GM10248 (cell line): Measurements from ENCODE around the gene BANP.
"Not testable (repeated sequence)": the region's sequence is repeated elsewhere in the genome, so short reads cannot be mapped to it uniquely, and the experiment has no call there.

Experiments
- CTCF ChIA-PET: fragments of 300-600 bp; sonication (Branson Sonifier 250); formaldehyde crosslinking; extraction: SDS; loops from one replicate; lab custom pipeline; 2021; ENCODE audit warnings: antibody characterized with exemption; lab: Yijun Ruan, JAX
- POLR2A ChIA-PET: fragments of 350-650 bp; sonication (Branson Sonifier 250); formaldehyde crosslinking; extraction: SDS; loops from one replicate; lab custom pipeline; 2020; ENCODE audit warnings: antibody characterized with exemption; lab: Yijun Ruan, JAX
- DNase-seq: peaks from one replicate; pipeline ENCODE4 v3.0.0; 2012; ENCODE audit errors: extremely low spot score
- TF ChIP-seq, protein P1 (sequence below): IDR thresholded peaks from 2 replicates; pipeline ENCODE4 v1.5.1; 2012; ENCODE audit warnings: mild to moderate bottlenecking, low read depth; ENCODE audit errors: extremely low read depth, missing control alignments, control extremely low read depth

BANP gene

DNA sequence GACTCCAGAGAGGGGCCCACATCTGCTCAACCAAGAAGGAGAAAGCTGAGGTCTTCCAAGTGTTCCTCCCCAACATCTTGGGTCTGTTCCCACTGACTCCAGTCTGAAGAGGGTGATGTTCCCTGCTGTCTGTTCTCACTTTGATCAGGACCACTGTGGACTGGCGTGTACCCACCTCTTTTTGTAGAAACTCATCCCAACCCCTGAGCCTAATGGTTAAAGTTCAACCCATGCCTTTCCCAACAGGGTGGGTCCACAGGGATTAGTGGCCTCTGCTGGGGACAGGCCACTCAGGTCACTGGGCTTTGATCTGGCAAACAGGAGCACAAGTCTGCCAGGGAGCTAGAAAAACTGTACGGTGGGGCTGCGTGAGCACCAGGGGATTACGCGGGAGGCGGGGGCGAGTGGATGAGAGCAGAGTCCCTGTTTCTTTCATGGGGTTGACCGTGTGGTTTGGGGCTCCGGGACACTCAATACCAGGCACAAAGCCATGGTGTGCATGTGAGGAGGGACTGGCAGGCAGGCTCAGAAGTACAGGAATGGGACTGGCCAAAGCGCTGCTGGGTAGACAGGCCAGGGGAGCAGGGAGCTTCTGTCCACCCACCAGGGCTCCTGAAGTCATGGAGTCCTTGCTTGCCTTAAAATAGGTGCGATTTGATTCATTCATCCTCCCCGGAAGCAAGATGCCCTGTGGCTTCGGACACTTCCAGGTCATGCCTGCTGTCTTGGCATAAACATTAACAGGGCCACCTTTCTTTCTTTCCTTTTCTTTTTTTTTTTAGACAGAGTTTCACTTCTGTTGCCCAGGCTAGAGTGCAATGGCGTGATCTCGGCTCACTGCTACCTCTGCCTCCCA, 14.6 kb upstream of the BANP start, which contains the start of gene CA5A:
TSS of gene CA5A (minus strand) at position 155 of the 856 bp plus-strand sequence. CDS start at position 76, 79 bp downstream.
- POLR2A ChIA-PET = no interaction called here
- no peak for DNase-seq
- TF ChIP-seq, protein P1, sequence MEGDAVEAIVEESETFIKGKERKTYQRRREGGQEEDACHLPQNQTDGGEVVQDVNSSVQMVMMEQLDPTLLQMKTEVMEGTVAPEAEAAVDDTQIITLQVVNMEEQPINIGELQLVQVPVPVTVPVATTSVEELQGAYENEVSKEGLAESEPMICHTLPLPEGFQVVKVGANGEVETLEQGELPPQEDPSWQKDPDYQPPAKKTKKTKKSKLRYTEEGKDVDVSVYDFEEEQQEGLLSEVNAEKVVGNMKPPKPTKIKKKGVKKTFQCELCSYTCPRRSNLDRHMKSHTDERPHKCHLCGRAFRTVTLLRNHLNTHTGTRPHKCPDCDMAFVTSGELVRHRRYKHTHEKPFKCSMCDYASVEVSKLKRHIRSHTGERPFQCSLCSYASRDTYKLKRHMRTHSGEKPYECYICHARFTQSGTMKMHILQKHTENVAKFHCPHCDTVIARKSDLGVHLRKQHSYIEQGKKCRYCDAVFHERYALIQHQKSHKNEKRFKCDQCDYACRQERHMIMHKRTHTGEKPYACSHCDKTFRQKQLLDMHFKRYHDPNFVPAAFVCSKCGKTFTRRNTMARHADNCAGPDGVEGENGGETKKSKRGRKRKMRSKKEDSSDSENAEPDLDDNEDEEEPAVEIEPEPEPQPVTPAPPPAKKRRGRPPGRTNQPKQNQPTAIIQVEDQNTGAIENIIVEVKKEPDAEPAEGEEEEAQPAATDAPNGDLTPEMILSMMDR = no peak
- CTCF ChIA-PET = interaction anchor here (1.0 kb wide), 1 partner anchor 11 kb away, joined by 4 read pairs; no protein-coding TSS in a partner anchor

DNA sequence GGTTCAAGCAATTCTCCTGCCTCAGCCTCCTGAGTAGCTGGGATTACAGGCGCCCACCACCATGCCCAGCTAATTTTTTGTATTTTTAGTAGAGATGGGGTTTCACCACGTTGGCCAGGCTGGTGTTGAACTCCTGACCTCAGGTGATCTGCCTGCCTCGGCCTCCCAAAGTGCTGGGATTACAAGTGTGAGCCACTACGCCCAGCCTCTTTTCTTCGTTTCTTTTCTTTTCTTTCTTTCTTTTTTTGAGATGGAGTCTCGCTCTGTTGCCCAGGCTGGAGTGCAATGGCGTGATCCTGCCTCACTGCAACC, 14.0 kb upstream of the BANP start:
- POLR2A ChIA-PET, CTCF ChIA-PET, DNase-seq: not testable (repeated sequence)

DNA sequence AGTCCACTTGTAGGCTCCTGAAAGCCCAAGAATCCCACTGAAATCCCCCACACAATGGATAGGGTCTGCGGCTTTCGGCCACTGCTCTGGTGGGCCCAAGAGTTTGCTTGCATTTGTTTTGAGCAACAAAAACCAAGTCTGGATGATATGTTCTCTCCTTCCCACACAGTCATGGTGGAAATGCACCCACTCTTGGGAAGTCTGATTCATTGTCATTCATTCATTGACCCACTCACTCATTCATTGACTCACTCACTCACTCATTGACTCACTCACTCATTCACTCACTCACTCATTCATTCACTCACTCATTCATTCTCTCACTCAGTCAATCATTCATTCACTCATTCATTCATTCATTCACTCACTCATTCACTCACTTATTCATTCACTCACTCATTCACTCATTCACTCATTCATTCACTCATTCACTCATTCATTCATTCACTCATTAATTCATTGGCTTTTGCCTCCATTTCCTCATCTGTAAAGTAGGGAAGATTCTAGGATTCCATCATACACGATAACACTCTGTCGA, 12.8 kb upstream of the BANP start:
- DNase-seq = no peak
- CTCF ChIA-PET = no interaction called here
- TF ChIP-seq, protein P1 = no peak
- POLR2A ChIA-PET = no interaction called here

DNA sequence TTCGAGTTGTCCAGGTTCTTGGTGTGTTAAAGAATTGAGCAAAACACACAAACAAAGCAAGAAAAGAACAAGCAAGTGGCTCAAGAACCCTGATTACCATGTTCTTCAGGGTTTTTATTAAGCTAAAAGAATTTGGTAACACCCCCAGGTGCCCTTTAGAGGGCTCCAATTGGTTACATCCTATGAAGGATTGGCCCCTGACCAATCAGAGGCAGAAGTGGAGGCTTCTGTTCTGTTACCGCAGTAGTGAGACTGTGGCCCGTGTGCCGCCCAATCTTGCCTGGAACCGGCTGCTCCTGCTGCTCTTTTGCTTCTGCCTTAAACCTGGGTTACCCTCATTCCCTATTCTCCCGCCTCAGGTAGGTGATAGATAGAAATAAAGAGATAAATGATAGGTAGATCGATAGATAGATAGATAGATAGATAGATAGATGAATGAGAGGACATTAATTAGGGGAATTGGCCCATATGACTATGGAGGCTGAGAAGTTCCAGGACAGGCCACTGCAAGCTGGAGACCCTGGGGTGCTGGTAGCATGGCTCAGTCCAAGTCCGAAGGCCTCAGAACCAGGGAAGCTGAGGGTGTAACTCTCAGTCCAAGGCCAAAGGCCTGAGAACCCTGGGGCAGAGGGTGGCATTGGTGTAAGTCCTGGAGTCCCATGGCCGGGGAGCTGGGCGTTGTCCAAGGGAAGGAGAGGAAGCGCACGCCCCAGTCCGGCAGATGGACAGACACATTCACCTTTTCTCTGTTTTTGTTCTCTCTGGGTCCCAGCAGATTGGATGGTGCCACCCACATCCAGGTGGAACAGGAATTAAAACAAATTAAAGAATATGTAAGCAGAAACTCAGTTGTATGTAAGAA, 11.4 kb upstream of the BANP start:
- no peak for DNase-seq
- POLR2A ChIA-PET = no interaction called here
- CTCF ChIA-PET = interaction anchor here (0.6 to 2.0 kb wide), 2 partner anchors 161 to 618 kb away, joined by 3 to 6 read pairs; no protein-coding TSS in a partner anchor
- TF ChIP-seq, protein P1 = no peak

DNA sequence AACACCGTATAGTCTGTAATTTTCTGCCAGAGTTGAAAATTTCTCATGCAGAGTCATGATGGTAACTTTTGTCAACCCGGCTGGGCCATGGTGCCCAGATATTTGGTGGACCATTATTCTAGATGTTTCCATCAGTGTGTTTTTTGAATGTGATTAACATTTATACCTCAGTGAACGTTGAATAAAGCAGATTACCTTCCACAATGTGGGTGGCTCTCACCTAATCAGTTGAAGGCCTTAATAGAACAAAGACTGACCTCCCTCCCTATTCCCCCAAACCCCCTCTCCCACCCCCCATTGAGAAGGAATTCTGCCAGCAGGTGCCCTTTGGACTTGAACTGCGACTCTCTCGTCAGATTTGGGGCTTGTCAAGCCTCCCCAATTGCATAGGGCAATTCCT, 8.6 kb upstream of the BANP start:
- no peak for DNase-seq
- ChIA-PET CTCF (no interaction called here), POLR2A (no interaction called here)

DNA sequence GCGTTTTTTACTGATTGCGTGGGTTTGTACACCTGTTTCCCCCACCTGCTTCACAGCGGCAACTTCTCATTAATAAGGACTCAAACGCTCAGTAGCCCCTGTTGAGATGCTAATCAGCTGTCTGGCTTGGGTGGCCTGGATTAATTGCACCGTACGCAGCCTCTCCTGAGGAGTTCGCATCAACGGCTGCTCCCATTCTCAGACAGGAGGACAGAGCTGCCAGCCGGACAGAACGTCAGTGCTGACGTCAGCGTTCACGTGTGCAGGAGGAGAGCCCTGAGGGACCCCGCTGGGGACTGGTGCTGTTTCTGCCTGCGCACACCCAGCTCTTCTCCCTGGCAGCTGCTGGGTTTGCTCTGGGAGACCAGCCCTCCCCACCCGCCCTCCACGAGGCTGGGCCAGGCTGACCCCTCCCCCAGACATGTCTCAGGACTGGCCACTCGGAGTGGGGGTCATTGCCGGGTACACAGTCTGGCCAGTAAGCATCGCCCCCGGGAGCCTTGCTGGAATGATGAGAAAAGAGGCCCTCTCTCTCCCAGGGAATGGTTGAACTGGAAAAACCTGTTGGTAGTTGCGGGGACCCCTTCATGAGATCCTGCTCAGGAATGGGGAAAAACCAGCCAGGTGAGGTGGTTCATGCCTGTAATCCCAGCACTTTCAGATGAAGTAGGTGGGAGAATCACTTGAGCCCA, 5.7 kb upstream of the BANP start:
- ChIA-PET CTCF (no interaction called here), POLR2A (interaction anchor here (0.7 kb wide), 1 partner anchor 543 kb away, joined by 3 read pairs; no protein-coding TSS in a partner anchor)
- TF ChIP-seq, protein P1 = no peak
- no peak for DNase-seq

More for the DNA sequence above, 8.6 kb upstream of the BANP start:
- TF ChIP-seq, protein P1 = no peak
